Nephron (organoid): Measurements from ENCODE around the gene YRDC.

Experiments
- H3K27ac Mint-ChIP-seq, 3 experiments: 2 replicates each; pipeline ENCODE4 v1.8.0; 2020; ENCODE audit warnings: mixed read lengths in 3 of 3, mild to moderate bottlenecking in 2 of 3, moderate library complexity in 1 of 3
- H3K27me3 Mint-ChIP-seq: 2 replicates; pipeline ENCODE4 v1.8.0; 2021; ENCODE audit warnings: low read depth, mild to moderate bottlenecking, moderate library complexity, mixed read lengths
- H3K36me3 Mint-ChIP-seq: 2 replicates; pipeline ENCODE4 v1.8.0; 2020; ENCODE audit warnings: low read depth, mixed read lengths
- H3K4me1 Mint-ChIP-seq: 2 replicates; pipeline ENCODE4 v1.8.0; 2020; ENCODE audit warnings: mixed read lengths
- H3K4me3 Mint-ChIP-seq, 3 experiments: 2 replicates each; pipeline ENCODE4 v1.8.0; 2020; ENCODE audit warnings: mild to moderate bottlenecking in 3 of 3, mixed read lengths in 3 of 3, moderate library complexity in 2 of 3
- H3K9me3 Mint-ChIP-seq: 2 replicates; pipeline ENCODE4 v1.8.0; 2020; ENCODE audit warnings: mixed read lengths
- TF ChIP-seq, protein P1 (sequence below), 3 experiments: fragments of 200-600 bp; sonication (generic); IDR thresholded peaks; one replicate each; pipeline ENCODE4 v1.5.0; 2021; ENCODE audit warnings: antibody characterized with exemption in 3 of 3; ENCODE audit not compliant: unreplicated experiment in 3 of 3

YRDC gene

DNA sequence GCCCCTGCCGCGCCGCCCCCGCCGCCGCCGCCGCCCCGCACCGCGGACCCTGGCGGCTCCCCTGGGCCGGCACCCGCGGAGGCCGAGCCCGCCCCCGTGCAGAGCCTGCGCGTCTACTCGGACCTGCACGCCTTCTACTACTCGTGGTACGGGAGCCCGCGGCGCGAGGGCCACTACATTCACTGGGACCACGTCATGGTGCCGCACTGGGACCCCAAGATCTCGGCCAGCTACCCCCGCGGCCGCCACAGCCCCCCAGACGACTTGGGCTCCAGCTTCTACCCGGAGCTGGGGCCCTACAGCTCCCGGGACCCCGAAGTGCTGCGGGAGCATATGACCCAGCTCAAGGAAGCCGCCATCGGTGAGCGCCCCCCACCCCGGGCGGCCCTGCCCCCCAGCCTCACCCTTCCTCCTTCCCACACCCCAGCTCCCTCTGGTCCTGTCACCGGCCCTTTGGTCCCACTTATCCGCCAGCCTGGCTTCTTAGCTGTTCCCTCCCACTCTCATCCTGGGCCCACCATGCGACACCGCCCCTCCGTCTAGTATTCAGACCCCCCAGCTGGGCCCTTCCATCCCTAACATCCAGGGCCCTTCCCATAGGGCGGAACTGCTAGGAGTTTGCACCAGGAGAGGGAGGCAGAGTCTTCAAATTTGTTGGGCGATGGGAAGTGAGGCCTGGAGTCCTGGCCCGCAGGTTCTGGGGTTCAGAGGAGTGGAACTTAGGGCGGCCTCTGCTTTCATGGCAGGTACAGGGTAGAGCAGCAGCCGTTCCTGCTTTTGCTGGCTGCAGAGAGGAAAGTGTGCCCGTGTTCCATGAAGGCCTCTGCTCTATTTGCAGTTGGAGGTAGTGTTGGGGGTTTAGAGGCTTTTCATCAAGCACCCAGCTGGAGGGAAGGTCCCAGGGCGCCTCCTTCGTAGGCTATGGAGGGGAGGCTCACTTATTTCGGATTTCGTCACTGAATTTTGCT is 13.4 kb downstream of the YRDC start:
- TF ChIP-seq, protein P1, sequence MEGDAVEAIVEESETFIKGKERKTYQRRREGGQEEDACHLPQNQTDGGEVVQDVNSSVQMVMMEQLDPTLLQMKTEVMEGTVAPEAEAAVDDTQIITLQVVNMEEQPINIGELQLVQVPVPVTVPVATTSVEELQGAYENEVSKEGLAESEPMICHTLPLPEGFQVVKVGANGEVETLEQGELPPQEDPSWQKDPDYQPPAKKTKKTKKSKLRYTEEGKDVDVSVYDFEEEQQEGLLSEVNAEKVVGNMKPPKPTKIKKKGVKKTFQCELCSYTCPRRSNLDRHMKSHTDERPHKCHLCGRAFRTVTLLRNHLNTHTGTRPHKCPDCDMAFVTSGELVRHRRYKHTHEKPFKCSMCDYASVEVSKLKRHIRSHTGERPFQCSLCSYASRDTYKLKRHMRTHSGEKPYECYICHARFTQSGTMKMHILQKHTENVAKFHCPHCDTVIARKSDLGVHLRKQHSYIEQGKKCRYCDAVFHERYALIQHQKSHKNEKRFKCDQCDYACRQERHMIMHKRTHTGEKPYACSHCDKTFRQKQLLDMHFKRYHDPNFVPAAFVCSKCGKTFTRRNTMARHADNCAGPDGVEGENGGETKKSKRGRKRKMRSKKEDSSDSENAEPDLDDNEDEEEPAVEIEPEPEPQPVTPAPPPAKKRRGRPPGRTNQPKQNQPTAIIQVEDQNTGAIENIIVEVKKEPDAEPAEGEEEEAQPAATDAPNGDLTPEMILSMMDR (IDR thresholded peaks at IDR 0.05; ENCODE audit: unreplicated experiment in 3 of 3): no peak
- Mint-ChIP-seq H3K36me3 (peaks cover 4% of the 10 kb centered on the region), H3K27ac (no peak overlapping the region), H3K27me3 (peaks cover 56% of the 10 kb centered on the region), H3K4me1 (peaks cover 5% of the 10 kb centered on the region), H3K4me3 (peak overlapping the region; percentile 80 to 86 (median 85)), H3K9me3 (no peaks in the 10 kb centered on the region)

DNA sequence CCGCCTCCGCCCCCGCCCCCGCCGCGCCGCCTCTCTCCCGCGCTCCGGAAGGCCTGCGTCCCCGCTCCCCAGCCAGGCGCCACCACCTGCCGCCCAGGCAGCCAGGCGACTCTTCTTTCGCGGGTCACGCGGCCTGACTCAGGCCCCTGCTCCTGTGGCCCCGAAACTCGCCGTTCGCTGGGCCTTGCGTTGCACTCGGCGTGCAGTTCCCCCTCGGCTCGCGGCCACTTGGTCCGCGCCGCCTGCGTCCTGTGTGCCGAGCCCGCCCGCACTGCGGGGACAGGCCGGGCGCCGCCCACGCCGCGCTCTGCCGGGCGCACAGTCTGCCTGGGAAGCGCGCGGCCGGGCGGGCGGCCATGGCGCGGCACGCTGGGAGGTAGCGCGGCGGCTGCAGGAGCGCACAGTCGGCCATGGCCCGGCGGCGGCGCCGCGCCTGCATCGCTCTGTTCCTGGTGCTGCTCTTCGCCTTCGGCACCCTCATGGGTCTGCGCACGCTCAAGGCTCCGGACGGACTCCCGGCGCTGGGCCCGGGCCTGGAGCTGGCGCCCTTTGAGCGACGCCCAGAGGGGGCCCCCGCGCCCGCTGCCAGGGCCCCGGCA is 14.1 kb downstream of the YRDC start, which contains the start of gene MANEAL:
TSS of gene MANEAL (plus strand) at position 75 of the 599 bp plus-strand sequence. CDS start at position 411, 336 bp downstream.
- peak within 1 kb of the TSS; percentile 80 to 86 (median 85) for H3K4me3 Mint-ChIP-seq
- TF ChIP-seq, protein P1 (IDR thresholded peaks at IDR 0.05; ENCODE audit: unreplicated experiment in 3 of 3): no peak
- H3K36me3 Mint-ChIP-seq: peaks cover 4% of the 10 kb centered on the region
- no peak within 1 kb of the TSS for H3K27ac Mint-ChIP-seq
- peaks cover 5% of the 10 kb centered on the region for H3K4me1 Mint-ChIP-seq
- H3K9me3 Mint-ChIP-seq: no peaks in the 10 kb centered on the region
- peaks cover 57% of the 10 kb centered on the region for H3K27me3 Mint-ChIP-seq

DNA sequence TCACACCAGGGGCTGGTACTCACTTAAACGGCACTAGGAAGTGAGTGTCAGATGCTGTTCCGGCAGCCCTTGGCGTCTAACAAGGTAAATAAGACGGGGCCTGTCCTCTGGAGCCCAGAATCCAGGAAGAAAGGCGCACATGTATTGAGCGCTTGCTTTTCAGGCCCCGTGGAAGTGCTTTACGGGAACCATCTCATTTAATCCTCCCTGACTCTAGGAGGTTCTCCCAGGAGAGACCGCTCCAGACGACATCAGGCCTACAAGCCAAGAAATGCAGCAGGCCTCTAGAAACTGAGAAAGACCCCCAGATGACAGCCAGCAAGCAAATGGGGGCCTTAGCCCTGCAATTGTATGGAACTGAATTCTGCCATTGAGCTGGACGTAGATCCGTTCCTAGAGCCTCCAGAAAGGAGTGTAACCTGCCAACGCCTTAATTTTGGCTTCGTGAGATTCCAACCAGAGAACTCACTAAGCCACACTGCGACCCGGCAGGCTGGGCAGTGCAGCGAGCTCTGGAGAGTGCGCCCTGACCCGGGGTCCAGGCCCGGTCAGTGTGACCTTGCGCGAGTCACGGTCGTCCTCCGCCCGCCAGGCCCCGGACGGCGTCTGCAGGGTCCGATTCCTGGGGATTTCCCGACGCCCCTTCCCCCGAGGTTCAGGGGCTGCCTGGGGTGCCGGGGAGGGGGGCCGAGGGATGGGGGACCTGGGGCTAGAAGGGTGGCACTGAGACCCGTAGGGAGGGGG is 14.9 kb downstream of the YRDC start:
- H3K36me3 Mint-ChIP-seq: peaks cover 2% of the 10 kb centered on the region
- no peaks in the 10 kb centered on the region for H3K9me3 Mint-ChIP-seq
- H3K27ac Mint-ChIP-seq: no peak overlapping the region
- TF ChIP-seq, protein P1 (IDR thresholded peaks at IDR 0.05; ENCODE audit: unreplicated experiment in 3 of 3): no peak
- H3K4me3 Mint-ChIP-seq: peak overlapping the region; percentile 38 to 68 (median 57)
- H3K27me3 Mint-ChIP-seq: peaks cover 65% of the 10 kb centered on the region
- peaks cover 5% of the 10 kb centered on the region for H3K4me1 Mint-ChIP-seq

DNA sequence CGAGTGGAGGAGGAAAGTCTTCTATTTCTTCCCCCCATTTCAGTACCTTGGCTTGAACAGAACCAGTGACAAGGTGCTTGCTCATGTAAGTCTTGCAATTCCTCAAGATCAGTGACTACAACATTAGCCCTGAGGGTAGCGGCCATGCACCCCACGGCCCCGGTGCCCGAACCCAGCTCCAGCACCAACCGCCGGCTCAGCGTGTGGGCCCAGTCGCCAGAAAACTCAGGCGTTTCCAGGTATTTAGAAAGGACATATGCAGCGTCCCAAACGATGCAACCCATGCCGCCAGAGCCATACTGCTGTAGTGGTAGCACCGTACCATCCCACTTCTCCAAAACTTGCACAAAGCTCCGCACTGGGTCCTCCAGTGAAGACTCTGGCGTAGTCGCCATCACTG is 25.5 kb downstream of the YRDC start:
- no peak overlapping the region for H3K4me3 Mint-ChIP-seq
- no peak overlapping the region for H3K27ac Mint-ChIP-seq
- TF ChIP-seq, protein P1 (IDR thresholded peaks at IDR 0.05; ENCODE audit: unreplicated experiment in 3 of 3): no peak
- peaks cover 1% of the 10 kb centered on the region for H3K9me3 Mint-ChIP-seq
- H3K27me3 Mint-ChIP-seq: peaks cover 55% of the 10 kb centered on the region
- no peaks in the 10 kb centered on the region for H3K36me3 Mint-ChIP-seq
- no peaks in the 10 kb centered on the region for H3K4me1 Mint-ChIP-seq

DNA sequence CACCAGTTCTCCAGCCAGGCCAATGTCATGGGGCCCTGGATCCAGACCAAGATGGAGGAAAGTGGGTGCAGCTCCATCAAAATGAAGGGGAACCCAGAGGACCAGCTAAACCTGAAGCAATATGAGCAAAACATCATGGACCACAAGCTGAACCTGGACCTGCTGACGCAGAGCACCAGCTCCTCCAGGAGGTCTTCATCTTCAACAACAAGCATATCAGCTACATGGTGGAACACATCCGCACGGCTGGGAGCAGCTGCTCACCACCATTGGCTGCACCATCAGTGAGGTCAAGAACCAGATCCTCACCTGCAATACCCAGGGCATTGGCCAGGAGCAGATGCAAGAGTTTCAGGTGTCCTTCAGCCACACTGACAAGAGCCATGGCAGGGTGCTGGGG is 29.4 kb downstream of the YRDC start:
- no peaks in the 10 kb centered on the region for H3K4me1 Mint-ChIP-seq

More for the DNA sequence above, 29.4 kb downstream of the YRDC start:
- TF ChIP-seq, protein P1 (IDR thresholded peaks at IDR 0.05; ENCODE audit: unreplicated experiment in 3 of 3): no peak
- Mint-ChIP-seq H3K27me3 (peaks cover 40% of the 10 kb centered on the region), H3K9me3 (peaks cover 9% of the 10 kb centered on the region), H3K27ac (no peak overlapping the region), H3K4me3 (no peak overlapping the region), H3K36me3 (no peaks in the 10 kb centered on the region)
